HG03039 (cell line): ENCODE data around the gene MMP21.

Source experiments
- ATAC-seq: cut with Tn5 transposase; IDR thresholded peaks from one replicate; pipeline ENCODE4 v1.9.1; 2021; ENCODE audit warnings: mild to moderate bottlenecking, moderate library complexity; ENCODE audit not compliant: unreplicated experiment

The MMP21 gene

GRCh38 chr10:125775491-125776106 is at the start of gene MMP21:
Gene MMP21 (minus strand): TSS chr10:125775821. CDS start chr10:125775821, 0 bp downstream.
- ATAC-seq, result no peak

GRCh38 chr10:125824736-125825135 is 49.1 kb upstream of the MMP21 start:
- ATAC-seq, result no peak

- ATAC-seq, result no peak
These were observed 48.1 kb upstream of the MMP21 start for GRCh38 chr10:125823663-125824251.

- peak; percentile 68 for ATAC-seq
These were observed 47.4 kb upstream of the MMP21 start, which contains the start of the genes BCCIP and UROS for GRCh38 chr10:125822878-125823662. Gene BCCIP (plus strand): TSS chr10:125823546. CDS start chr10:125823558, 12 bp downstream. Gene UROS (minus strand): TSS chr10:125823258. CDS start chr10:125816499, 6,759 bp downstream.

GRCh38 chr10:125820701-125821100 is 45.1 kb upstream of the MMP21 start:
- ATAC-seq, result peak; percentile 33

GRCh38 chr10:125817337-125817946 is 41.8 kb upstream of the MMP21 start:
- no peak for ATAC-seq

- no peak for ATAC-seq
These were observed 40.9 kb upstream of the MMP21 start for GRCh38 chr10:125816548-125816947.

- no peak for ATAC-seq
These were observed 40.1 kb upstream of the MMP21 start for GRCh38 chr10:125815764-125816163.

- no peak for ATAC-seq
These were observed 36.6 kb upstream of the MMP21 start for GRCh38 chr10:125812128-125812750.

- ATAC-seq, result no peak
These were observed 35.6 kb upstream of the MMP21 start for GRCh38 chr10:125811251-125811650.

- ATAC-seq, result no peak
These were observed 32.4 kb upstream of the MMP21 start for GRCh38 chr10:125808047-125808446.

GRCh38 chr10:125802739-125803138 is 27.1 kb upstream of the MMP21 start:
- no peak for ATAC-seq

GRCh38 chr10:125802131-125802530 is 26.5 kb upstream of the MMP21 start:
- no peak for ATAC-seq

GRCh38 chr10:125801574-125801973 is 26.0 kb upstream of the MMP21 start:
- no peak for ATAC-seq

- ATAC-seq, result no peak
These were observed 24.0 kb upstream of the MMP21 start for GRCh38 chr10:125799451-125800182.

GRCh38 chr10:125797994-125798662 is 22.5 kb upstream of the MMP21 start:
- ATAC-seq, result no peak

- no peak for ATAC-seq
These were observed 21.8 kb upstream of the MMP21 start for GRCh38 chr10:125797424-125797823.

- no peak for ATAC-seq
These were observed 20.1 kb upstream of the MMP21 start for GRCh38 chr10:125795637-125796190.

- ATAC-seq, result no peak
These were observed 19.5 kb upstream of the MMP21 start for GRCh38 chr10:125795128-125795527.
